Epidermal melanocyte (primary cell): ENCODE measurements around the gene WNT11.

Source experiments
- DNase-seq: peaks from one replicate; pipeline ENCODE4 v3.0.0; 2011; ENCODE audit warnings: low spot score; ENCODE audit not compliant: insufficient read length

The WNT11 gene

GRCh38 chr11:76219243-76219642, 12.9 kb upstream of the WNT11 start:
- no peak for DNase-seq

- no peak for DNase-seq
These were observed 12.3 kb upstream of the WNT11 start for GRCh38 chr11:76218449-76219178.

GRCh38 chr11:76217653-76218160, 11.4 kb upstream of the WNT11 start:
- DNase-seq: no peak

- no peak for DNase-seq
These were observed 10.4 kb upstream of the WNT11 start for GRCh38 chr11:76216536-76217325.

- DNase-seq: no peak
These were observed 9.6 kb upstream of the WNT11 start for GRCh38 chr11:76215941-76216340.

GRCh38 chr11:76214968-76215548, 8.8 kb upstream of the WNT11 start:
- no peak for DNase-seq

- DNase-seq: no peak
These were observed 7.9 kb upstream of the WNT11 start for GRCh38 chr11:76214186-76214585.

- no peak for DNase-seq
These were observed 6.1 kb upstream of the WNT11 start for GRCh38 chr11:76212086-76213035.

GRCh38 chr11:76210931-76211851, 4.9 kb upstream of the WNT11 start:
- DNase-seq: no peak

- no peak for DNase-seq
These were observed 4.0 kb upstream of the WNT11 start for GRCh38 chr11:76209973-76210930.

GRCh38 chr11:76209375-76209972, 3.2 kb upstream of the WNT11 start:
- no peak for DNase-seq

- DNase-seq: peak; percentile 53
These were observed 2.4 kb upstream of the WNT11 start for GRCh38 chr11:76208438-76209374.

GRCh38 chr11:76207642-76208401, 1.5 kb upstream of the WNT11 start:
- DNase-seq: peak; percentile 85

GRCh38 chr11:76206077-76206326, 300 bp downstream of the WNT11 start:
- DNase-seq: no peak

- DNase-seq: no peak
These were observed 838 bp downstream of the WNT11 start for GRCh38 chr11:76205252-76206076.

- no peak for DNase-seq
These were observed 2.4 kb downstream of the WNT11 start for GRCh38 chr11:76203937-76204336.
